Putamen (tissue), 1 donor: Measurements from ENCODE around the gene FEM1B.

ENCODE experiments used
- DNase-seq: peaks from one replicate; pipeline ENCODE4 v3.0.0-alpha.2; 2016; ENCODE audit warnings: low spot score

Gene FEM1B

DNA sequence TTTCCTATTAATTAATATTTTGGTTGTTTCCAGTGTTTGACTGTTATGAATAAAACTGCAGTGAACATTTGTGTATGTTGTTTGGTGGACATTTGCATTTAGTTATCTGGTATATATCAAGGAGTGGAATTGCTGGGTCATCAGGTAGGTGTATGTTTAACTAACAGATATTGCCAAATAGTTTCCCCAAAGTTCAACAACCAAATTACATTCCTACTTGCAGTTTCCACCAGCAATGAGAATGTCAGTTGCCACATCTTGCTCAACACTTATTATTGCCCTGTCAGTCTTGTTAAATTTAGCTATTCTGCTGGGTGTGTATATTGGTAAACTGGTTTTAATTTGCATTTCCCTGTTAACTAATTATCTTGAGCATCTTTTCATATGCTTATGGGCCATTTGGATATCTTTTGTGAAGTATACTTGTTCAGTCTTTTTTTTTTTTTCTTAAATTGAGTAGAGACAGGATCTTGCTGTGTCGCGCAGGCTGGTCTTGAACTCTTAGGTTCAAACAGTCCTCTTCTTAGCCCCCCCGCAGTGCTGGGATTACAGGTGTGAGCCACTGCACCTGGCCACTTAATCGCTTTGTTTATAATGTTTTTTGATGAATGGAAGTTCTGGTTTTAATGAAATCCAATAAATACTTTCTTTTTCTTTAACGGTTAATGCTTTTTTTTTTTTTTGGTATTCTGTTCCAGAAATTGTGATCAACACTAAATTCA is 7.9 kb downstream of the FEM1B start:
- DNase-seq: no peak

DNA sequence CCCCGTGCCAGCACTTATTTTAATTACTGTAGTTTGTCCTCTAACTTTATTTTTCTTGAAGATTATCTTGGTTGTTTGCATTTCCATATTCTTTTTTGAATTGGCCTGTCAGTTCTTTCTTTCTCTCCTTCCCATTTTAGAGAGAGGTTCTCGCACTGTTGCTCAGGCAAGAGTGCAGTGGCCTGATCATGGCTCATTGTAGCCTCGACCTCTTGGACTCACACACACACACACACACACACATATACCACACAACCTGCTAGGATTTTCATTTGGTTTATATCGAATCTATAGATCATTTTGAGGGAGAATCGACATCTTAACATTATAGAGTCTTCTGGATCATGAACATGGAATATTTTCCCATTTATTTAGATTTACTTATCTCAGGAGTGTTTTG is 8.7 kb downstream of the FEM1B start:
- DNase-seq: no peak

DNA sequence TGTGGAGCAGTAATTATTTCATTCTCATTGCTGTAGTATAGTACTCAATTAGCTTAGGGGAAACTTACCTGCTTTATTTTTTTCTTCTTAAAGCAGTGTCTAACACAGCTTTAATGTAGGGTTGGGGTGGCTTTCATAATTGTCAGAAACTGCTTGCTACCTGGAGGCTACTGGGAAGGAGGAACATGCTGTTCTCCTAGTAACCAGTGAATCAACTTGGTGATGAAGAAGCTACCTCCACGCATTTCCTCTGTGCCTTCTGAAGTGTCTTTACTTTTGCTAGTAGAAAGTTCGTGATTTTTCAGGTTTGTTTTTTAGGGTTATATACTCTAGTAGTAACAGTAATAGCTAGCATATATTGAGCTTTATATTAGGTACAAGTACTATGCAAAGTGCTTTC is 11.5 kb downstream of the FEM1B start:
- DNase-seq: no peak

GRCh38 chr15:68289621-68290352 is 12.2 kb downstream of the FEM1B start:
- DNase-seq: no peak

GRCh38 chr15:68290715-68291114 is 13.2 kb downstream of the FEM1B start:
- DNase-seq: no peak

DNA sequence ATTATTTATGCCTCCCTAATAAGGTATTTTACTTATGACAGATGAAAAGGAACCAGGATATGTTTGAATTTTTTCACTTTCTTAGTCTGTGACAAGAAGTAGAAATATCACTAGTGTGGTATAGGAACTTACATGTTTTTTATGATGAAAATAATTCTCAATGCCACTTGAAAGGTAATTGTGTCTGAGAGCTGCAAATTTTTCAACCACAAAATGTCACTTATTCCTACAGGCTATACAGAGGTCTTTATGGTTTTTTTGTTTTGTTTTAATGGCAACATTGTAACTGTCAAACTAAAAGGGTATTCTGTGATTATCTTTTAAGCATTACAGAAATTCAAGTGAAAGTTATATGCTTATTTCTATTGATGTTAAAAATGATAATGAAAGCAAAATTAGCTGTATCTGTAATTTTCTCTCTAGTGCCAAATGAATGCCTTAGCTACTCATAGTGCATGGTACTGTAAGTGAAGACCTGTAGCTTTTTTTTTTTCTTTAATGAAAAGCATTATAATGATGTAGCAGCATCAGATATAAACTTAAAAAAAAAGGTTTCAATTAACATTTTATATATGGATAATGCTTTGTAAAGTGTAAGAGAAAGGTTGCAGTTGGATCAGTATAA is 14.7 kb downstream of the FEM1B start:
- DNase-seq: no peak

DNA sequence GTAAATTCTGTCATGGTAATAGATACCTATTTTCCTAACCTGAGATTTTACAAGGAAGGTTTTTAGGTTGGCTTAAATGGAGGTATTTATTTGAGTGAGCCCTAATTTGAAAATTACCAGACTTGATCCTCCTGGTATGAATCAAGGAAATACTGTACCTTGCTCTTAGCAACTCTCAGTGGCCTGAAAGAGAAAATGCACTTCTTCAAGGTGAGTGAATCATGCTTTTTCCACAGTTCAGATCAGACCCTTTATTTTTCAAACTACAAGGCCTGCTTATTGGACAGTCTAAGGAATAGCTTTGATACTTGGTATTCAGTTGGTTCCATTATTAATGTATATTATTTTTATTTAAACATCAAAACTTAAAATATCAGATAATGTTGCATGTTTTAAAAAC is 15.4 kb downstream of the FEM1B start:
- DNase-seq: no peak

- no peak for DNase-seq
These were observed 17.7 kb downstream of the FEM1B start for GRCh38 chr15:68295014-68295805.

DNA sequence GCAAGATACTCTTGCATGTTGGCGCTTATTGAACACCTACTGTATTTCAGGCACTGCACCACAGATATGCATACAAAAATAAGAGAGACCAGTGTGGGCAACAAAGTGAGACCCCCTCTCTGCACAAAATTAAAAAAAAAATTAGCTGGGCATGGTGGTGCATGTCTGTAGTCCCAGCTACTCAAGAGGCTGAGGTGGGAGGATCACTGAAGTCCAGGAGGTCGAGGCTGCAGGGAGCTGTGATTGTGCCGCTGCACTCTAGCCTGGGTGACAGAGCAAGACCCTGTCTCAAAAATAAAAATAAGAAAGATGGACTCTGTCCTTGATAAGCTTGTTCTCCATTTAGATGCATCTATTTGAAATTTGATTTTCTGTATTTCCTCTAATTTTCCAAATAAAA is 20.8 kb downstream of the FEM1B start:
- no peak for DNase-seq

GRCh38 chr15:68298882-68299381 is 21.4 kb downstream of the FEM1B start:
- DNase-seq: peak; percentile 31

DNA sequence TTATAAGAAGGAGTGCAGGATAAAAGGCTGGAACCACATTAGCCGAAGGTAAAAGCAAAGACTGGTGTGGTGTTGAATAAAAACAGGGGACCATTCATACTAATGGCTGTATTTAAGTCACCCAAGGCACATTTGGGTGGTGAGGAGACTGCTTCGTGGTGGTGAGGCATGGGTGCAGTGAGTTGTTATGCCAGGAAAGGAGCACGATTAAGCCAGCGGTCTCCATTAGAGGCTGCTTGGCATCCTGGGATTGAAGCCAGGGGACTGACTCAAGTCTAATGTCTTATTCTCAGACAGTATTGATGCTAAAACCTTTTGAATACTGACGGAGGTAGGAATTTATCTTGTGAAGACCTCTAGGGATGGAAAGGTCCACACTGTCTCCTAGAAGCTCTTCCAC is 21.9 kb downstream of the FEM1B start:
- no peak for DNase-seq

DNA sequence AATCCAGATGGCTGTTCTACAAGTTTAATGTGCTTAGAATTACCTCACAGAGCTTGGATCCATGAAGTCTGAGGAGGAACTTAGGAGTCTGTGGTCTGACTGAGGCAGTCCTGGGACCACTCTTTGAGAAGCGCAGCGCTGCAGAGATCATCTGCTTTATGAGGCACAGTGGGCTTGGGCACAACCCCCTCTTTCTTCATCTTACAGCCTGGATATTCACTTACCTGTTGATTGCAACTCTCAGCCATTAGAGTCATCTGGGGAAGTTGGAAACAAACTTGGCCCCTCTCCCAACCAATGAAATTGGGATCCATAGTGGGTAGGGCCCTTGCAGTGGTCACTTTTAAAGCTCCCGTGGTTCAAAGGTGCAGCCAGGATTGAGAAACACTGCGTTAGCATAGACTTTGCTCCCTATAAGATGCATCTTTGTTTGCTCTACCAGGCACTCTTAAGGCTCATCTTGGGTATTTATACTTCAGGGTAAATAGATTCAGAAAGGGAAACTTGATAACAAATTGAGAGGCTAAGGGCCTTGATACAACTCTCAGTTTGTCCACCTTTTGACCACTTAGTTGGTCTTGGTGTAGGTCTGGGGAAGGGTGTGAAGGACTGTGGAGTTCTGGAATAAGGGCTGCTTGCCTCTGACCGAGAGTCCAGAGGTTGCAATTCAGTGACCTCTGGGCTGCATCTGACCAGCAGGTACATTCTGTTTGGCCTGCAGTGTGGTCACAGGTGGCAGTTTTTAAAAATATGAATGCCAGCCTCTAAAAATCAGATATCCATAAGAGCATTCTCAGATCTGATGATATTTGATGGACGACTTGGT is 22.8 kb downstream of the FEM1B start:
- DNase-seq: no peak

GRCh38 chr15:68301301-68301700 is 23.8 kb downstream of the FEM1B start:
- no peak for DNase-seq

DNA sequence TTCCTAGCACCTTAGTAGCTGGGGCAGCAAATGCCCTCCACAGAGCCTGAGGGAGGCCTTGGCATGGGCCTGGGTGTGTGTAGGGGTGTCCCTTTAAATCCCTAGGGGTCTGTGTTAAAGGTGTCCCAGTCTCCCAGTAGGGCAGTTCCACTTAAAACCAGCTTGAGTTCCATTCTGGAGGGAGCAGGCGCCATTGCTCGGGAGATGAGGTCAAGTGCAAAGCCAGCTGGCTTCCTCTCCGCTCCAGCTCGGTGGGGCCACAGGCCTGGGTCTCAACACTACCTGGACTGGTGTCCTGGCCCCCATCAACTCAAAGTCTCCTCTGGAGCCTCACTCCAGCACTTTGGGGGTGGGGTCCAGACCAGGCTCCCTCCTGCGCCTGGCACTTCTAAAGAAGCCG is 25.2 kb downstream of the FEM1B start:
- no peak for DNase-seq

DNA sequence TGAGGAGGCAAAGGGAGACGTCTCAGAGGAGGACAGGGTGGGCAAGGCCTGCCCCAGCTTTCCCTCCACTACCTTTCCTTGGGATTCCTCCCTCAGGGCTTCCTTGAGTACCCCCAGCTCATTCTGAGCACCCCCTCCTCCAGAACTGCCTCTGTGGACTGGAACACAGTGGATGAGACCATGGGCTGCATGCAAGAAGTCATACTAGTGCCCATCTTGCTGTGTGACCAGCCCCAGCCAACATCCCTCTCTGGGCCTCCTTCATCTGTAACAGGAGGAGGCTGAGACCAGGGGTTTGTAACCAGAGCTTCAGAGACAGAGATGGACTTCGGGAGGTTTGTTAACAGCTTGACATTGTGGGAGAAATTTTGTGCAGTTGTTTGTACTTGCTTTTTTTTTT is 25.6 kb downstream of the FEM1B start:
- no peak for DNase-seq

GRCh38 chr15:68303560-68304436 is 26.3 kb downstream of the FEM1B start:
- no peak for DNase-seq

- no peak for DNase-seq
These were observed 27.2 kb downstream of the FEM1B start for GRCh38 chr15:68304589-68305337.

GRCh38 chr15:68305420-68305871 is 27.9 kb downstream of the FEM1B start:
- DNase-seq: no peak

GRCh38 chr15:68307131-68307928 is 29.8 kb downstream of the FEM1B start:
- DNase-seq: no peak
